ENCODE measurements around the gene C12orf54.
"Not testable (repeated sequence)": the region's sequence is repeated elsewhere in the genome, so short reads cannot be mapped to it uniquely, and the experiment has no call there.

The C12orf54 gene

GRCh38 chr12:48482930-48483329, 632 bp downstream of the C12orf54 start:
- TF ChIP-seq, protein P1, sequence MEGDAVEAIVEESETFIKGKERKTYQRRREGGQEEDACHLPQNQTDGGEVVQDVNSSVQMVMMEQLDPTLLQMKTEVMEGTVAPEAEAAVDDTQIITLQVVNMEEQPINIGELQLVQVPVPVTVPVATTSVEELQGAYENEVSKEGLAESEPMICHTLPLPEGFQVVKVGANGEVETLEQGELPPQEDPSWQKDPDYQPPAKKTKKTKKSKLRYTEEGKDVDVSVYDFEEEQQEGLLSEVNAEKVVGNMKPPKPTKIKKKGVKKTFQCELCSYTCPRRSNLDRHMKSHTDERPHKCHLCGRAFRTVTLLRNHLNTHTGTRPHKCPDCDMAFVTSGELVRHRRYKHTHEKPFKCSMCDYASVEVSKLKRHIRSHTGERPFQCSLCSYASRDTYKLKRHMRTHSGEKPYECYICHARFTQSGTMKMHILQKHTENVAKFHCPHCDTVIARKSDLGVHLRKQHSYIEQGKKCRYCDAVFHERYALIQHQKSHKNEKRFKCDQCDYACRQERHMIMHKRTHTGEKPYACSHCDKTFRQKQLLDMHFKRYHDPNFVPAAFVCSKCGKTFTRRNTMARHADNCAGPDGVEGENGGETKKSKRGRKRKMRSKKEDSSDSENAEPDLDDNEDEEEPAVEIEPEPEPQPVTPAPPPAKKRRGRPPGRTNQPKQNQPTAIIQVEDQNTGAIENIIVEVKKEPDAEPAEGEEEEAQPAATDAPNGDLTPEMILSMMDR (IDR thresholded peaks at IDR 0.05; ENCODE audit: control extremely low read depth, extremely low read depth, low read depth, missing control alignments), result no peak
- ChIA-PET POLR2A (no interaction called here), CTCF (no interaction called here)
- DNase-seq (ENCODE audit: extremely low spot score), result no peak

DNA sequence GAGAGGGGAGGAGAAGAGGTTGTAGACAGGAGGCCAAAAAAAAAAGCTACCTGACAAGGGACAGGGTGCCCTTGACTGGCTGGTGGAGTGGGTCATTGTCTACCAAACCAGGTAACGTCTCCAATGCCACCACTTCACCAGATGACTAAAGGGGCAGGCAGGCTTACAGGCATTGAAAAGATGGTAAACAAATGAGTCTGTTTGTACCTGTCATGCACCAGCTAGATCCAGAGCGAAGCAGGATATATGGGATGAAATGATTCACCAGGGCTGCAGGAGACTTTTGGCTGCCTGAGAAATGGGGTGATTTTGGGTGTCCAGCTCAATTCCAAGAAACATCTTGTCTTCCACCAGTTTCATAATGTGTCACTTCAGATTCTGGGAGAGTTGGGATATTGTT, 4.0 kb downstream of the C12orf54 start:
- CTCF ChIA-PET, result interaction anchor here (1.1 to 1.7 kb wide), 4 partner anchors 12 to 263 kb away, joined by 3 to 4 read pairs (median 4); no protein-coding TSS in a partner anchor
- POLR2A ChIA-PET, result no interaction called here
- DNase-seq (ENCODE audit: extremely low spot score), result no peak
- TF ChIP-seq, protein P1 (IDR thresholded peaks at IDR 0.05; ENCODE audit: control extremely low read depth, extremely low read depth, low read depth, missing control alignments), result no peak

- no peak for DNase-seq (ENCODE audit: extremely low spot score)
- TF ChIP-seq, protein P1 (IDR thresholded peaks at IDR 0.05; ENCODE audit: control extremely low read depth, extremely low read depth, low read depth, missing control alignments), result no peak
- ChIA-PET CTCF (interaction anchor here (1.1 to 1.7 kb wide), 4 partner anchors 13 to 263 kb away, joined by 3 to 4 read pairs (median 4); no protein-coding TSS in a partner anchor), POLR2A (no interaction called here)
Observed at GRCh38 chr12:48486679-48487078, 4.4 kb downstream of the C12orf54 start.

GRCh38 chr12:48489012-48489411, 6.7 kb downstream of the C12orf54 start:
- ChIA-PET CTCF (interaction anchor here (0.9 to 1.4 kb wide), 3 partner anchors 18 to 129 kb away, joined by 3 read pairs; no protein-coding TSS in a partner anchor), POLR2A (no interaction called here)
- peak; percentile 52 for DNase-seq (ENCODE audit: extremely low spot score)
- TF ChIP-seq, protein P1 (IDR thresholded peaks at IDR 0.05; ENCODE audit: control extremely low read depth, extremely low read depth, low read depth, missing control alignments), result no peak

- POLR2A ChIA-PET; DNase-seq (ENCODE audit: extremely low spot score): not testable (repeated sequence)
- CTCF ChIA-PET, result interaction anchor here (0.9 to 1.4 kb wide), 3 partner anchors 18 to 129 kb away, joined by 3 read pairs; no protein-coding TSS in a partner anchor
Observed at GRCh38 chr12:48489456-48489855, 7.2 kb downstream of the C12orf54 start.

GRCh38 chr12:48500281-48500680, 18.0 kb downstream of the C12orf54 start:
- DNase-seq (ENCODE audit: extremely low spot score); CTCF ChIA-PET; POLR2A ChIA-PET: not testable (repeated sequence)

GRCh38 chr12:48506836-48507235, 24.5 kb downstream of the C12orf54 start:
- DNase-seq (ENCODE audit: extremely low spot score); POLR2A ChIA-PET: not testable (repeated sequence)
- CTCF ChIA-PET, result interaction anchor here (0.9 to 1.7 kb wide), 3 partner anchors 15 to 34 kb away, joined by 3 to 5 read pairs (median 3); no protein-coding TSS in a partner anchor

DNA sequence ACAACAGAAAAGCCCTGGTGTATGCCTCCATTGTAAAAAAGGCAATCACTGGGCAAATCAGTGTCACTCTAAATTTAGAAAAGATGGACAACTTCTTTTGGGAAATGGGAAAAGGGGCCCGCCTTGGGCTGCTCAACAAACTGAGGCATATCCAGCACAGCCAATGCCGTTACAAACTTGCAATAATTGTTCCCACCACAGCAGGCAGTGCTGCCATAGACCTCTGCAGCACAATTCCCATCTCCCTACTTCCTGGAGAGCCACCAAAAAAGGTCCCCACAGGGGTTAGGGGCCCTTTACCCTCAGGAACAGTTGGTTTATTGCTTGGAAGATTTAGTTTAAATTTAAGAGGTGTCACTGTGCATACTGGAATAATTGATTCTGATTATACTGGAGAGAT, 26.7 kb downstream of the C12orf54 start:
- TF ChIP-seq, protein P1 (IDR thresholded peaks at IDR 0.05; ENCODE audit: control extremely low read depth, extremely low read depth, low read depth, missing control alignments), result no peak
- POLR2A ChIA-PET, result no interaction called here
- CTCF ChIA-PET, result no interaction called here
- DNase-seq (ENCODE audit: extremely low spot score), result no peak

Data from GM10248 (cell line).